ENCODE results near the gene MTPN.

MTPN gene

GRCh38 chr7:135878284-135878683 lies 98.9 kb downstream of the MTPN start:
- DNase-seq: no peak

GRCh38 chr7:135877805-135878204 lies 99.4 kb downstream of the MTPN start:
- no peak for DNase-seq
